IMR-90 (cell line): ENCODE measurements around the gene NUPR1.
A peak's percentile ranks its signal among the peaks of the same experiment; 100 is the strongest.

Experiments
- CEBPB ChIP-seq: IDR thresholded peaks from 2 replicates; pipeline ENCODE4 v1.6.1; 2012; ENCODE audit warnings: low read depth, low read length, improper control_type of control experiment
- CHD1 ChIP-seq: IDR thresholded peaks from 2 replicates; pipeline ENCODE4 v1.6.1; 2012; ENCODE audit warnings: low read depth, low read length, improper control_type of control experiment
- CTCF ChIP-seq: conservative IDR thresholded peaks from 2 replicates; pipeline ENCODE4 v1.5.1; 2012; ENCODE audit warnings: mild to moderate bottlenecking, low read depth, low read length, improper control_type of control experiment
- FOS ChIP-seq: fragments of 150-350 bp; IDR thresholded peaks from 2 replicates; pipeline ENCODE4 v1.6.1; 2016; ENCODE audit warnings: low read depth, low read length
- MAFK ChIP-seq: IDR thresholded peaks from 2 replicates; pipeline ENCODE4 v1.6.1; 2012; ENCODE audit warnings: low read depth, low read length, improper control_type of control experiment
- POLR2A ChIP-seq: IDR thresholded peaks from 2 replicates; pipeline ENCODE4 v1.6.1; 2012; ENCODE audit warnings: mild to moderate bottlenecking, low read depth, low read length
- RAD21 ChIP-seq: IDR thresholded peaks from 2 replicates; pipeline ENCODE4 v1.6.1; 2012; ENCODE audit warnings: low read length, improper control_type of control experiment
- TF ChIP-seq, protein P1 (sequence below): fragments of 150-350 bp; IDR thresholded peaks from 2 replicates; pipeline ENCODE4 v1.6.1; 2017; ENCODE audit warnings: mild to moderate bottlenecking, antibody characterized with exemption, low read length, low read depth
- TF ChIP-seq, protein P2 (sequence below): fragments of 150-350 bp; IDR thresholded peaks from 2 replicates; pipeline ENCODE4 v1.6.1; 2016; ENCODE audit warnings: low read depth, mild to moderate bottlenecking, low read length, moderate library complexity, borderline replicate concordance

DNA sequence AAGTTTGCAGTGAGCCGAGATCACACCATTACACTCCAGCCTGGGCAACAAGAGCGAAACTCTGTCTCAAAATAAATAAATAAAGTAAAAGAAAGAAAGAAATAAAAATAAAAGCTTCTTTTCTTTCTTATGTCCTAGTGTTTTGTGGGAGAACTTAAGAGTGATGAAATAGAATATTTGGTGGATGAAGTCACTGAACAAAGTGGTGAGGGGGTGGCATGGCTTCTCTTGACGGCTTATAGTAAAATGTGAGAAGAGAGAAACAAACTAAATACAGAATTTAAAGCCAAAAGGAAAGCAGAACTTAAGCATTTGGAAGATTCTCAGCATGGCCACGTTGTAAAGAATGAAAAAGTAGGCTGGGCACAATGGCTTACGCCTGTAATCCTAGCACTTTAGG lies 30.2 kb upstream of the NUPR1 start:
- no peak for TF ChIP-seq CTCF
- no peak for TF ChIP-seq POLR2A
- no peak for TF ChIP-seq RAD21
- TF ChIP-seq, protein P1, sequence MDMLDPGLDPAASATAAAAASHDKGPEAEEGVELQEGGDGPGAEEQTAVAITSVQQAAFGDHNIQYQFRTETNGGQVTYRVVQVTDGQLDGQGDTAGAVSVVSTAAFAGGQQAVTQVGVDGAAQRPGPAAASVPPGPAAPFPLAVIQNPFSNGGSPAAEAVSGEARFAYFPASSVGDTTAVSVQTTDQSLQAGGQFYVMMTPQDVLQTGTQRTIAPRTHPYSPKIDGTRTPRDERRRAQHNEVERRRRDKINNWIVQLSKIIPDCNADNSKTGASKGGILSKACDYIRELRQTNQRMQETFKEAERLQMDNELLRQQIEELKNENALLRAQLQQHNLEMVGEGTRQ, result no peak
- TF ChIP-seq CHD1, result no peak
- TF ChIP-seq CEBPB, result peak; percentile 35; the same call in 1 of the 2 replicates
- TF ChIP-seq FOS, result no peak
- TF ChIP-seq MAFK, result no peak
- TF ChIP-seq, protein P2, sequence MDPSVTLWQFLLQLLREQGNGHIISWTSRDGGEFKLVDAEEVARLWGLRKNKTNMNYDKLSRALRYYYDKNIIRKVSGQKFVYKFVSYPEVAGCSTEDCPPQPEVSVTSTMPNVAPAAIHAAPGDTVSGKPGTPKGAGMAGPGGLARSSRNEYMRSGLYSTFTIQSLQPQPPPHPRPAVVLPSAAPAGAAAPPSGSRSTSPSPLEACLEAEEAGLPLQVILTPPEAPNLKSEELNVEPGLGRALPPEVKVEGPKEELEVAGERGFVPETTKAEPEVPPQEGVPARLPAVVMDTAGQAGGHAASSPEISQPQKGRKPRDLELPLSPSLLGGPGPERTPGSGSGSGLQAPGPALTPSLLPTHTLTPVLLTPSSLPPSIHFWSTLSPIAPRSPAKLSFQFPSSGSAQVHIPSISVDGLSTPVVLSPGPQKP, result no peak
